ENCODE data around the gene PDE4D.
"Not testable (repeated sequence)": the region's sequence is repeated elsewhere in the genome, so short reads cannot be mapped to it uniquely, and the experiment has no call there.

Gene PDE4D

DNA sequence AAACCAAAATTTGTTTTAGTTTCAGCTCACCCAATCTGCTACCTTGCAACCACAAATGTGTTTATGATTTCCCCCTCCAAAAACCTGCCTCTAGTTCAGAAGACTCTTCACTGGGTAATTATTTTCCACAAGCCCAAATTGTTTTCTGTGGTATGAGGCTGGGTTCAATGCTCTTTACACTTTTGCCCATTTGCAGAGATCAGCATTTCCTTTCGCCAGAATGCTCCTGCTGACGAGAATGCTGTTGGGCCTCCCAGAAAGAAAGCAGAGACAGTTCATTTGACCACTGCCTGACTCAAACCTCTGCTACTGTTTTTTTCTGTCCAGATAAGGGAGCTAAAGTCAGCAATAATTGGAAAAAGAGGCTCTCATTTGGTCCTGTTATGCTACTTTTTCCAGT lies 427.3 kb downstream of the PDE4D start:
- no peak for DNase-seq (ENCODE audit: low read depth)

GRCh38 chr5:59464969-59465368 lies 428.6 kb downstream of the PDE4D start:
- no peak for DNase-seq (ENCODE audit: low read depth)

DNA sequence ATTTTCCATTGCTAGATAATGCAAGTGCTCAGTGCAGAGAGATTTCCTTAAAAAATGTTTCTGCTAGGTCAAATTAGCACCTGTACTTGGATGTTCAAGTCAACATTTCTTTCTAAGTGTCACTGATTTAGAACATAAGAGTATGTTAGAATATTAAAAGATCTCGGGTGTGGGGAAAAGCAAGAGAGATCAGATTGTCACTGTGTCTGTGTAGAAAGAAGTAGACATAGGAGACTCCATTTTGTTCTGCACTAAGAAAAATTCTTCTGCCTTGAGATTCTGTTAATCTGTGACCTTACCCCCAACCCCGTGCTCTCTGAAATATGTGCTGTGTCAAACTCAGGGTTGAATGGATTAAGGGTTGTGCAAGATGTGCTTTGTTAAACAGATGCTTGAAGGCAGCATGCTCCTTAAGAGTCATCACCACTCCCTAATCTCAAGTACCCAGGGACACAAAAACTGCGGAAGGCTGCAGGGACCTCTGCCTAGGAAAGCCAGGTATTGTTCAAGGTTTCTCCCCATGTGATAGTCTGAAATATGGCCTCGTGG lies 429.8 kb downstream of the PDE4D start:
- DNase-seq (ENCODE audit: low read depth) = not testable (repeated sequence)

DNA sequence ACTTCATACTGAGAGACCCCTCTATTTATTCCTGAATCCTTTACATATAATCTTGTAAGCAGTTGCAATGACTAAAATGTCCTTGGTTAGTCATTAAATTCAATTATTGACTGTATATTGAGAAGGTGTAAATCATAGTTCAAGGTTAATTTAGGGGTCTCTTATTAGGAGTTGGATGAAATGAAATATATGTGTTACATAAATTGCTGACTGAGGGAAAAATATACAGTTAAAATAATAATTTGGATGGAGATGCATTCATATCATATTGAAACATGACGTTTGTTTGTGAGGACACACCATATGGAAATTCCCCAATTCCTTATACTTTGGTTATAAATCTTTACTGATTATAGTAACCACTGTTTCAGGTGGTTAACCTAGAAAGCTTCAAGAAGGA lies 430.6 kb downstream of the PDE4D start:
- no peak for DNase-seq (ENCODE audit: low read depth)

- DNase-seq (ENCODE audit: low read depth) = no peak
These were observed 433.0 kb downstream of the PDE4D start for GRCh38 chr5:59460368-59461153.

DNA sequence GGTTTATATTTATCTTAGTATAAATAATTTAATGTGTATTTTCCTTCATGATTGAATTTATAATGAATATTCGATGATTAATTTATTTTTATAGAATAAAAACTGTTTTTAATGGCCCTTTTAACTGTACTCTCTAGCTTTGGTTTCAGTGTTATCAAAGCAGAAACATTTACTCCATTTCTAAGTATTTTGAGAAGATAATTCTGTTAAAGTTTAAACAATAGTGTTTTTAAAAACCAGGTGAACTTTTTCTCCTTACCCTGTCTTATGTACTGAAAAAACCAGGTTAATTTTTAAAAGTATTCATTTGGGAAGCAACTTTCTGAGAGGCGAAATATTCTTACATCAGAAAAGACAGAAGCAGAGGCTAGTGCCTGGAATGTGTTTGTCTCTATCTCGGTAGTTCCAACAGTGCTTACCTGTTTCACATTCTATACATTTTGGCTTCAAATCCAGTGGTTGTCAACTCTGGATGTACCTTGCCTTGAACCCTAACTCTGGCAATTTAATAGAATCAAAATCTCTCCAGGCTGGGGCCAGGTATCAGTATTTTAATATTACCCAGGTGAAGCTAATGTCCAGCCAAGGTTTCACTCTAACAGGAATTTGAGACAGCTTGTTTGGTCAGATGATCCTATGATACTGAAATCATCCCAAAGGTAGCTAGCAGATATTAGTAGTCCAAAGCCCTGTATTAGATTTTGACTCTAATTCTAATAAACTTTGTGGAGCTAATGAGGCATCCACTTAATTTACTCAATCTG lies 434.4 kb downstream of the PDE4D start:
- DNase-seq (ENCODE audit: low read depth) = no peak

DNA sequence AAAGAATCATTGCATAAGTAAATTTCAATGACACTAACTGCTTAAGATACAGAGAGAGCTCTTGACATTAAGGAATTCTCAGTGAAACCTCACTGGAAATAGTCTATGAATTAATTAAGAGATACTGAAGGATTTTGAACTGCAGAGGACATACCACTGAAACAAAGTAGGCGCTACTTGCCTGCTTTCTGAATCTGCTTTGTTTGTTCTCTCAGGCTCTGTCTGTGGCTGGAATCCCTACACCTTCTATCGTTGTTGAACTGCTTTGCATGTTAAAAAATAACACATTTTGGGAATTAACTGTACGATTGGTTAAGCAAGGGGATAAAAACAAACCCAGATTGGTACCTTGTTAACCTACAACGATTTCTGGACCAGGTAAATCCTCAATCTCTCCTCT lies 435.2 kb downstream of the PDE4D start:
- DNase-seq (ENCODE audit: low read depth) = no peak

GRCh38 chr5:59449905-59450644 lies 443.5 kb downstream of the PDE4D start:
- DNase-seq (ENCODE audit: low read depth) = no peak

- no peak for DNase-seq (ENCODE audit: low read depth)
These were observed 447.2 kb downstream of the PDE4D start for GRCh38 chr5:59446356-59446755.

GRCh38 chr5:59445741-59446140 lies 447.8 kb downstream of the PDE4D start:
- no peak for DNase-seq (ENCODE audit: low read depth)

GRCh38 chr5:59439303-59439702 lies 454.2 kb downstream of the PDE4D start:
- no peak for DNase-seq (ENCODE audit: low read depth)

GRCh38 chr5:59437176-59437575 lies 456.4 kb downstream of the PDE4D start:
- no peak for DNase-seq (ENCODE audit: low read depth)

DNA sequence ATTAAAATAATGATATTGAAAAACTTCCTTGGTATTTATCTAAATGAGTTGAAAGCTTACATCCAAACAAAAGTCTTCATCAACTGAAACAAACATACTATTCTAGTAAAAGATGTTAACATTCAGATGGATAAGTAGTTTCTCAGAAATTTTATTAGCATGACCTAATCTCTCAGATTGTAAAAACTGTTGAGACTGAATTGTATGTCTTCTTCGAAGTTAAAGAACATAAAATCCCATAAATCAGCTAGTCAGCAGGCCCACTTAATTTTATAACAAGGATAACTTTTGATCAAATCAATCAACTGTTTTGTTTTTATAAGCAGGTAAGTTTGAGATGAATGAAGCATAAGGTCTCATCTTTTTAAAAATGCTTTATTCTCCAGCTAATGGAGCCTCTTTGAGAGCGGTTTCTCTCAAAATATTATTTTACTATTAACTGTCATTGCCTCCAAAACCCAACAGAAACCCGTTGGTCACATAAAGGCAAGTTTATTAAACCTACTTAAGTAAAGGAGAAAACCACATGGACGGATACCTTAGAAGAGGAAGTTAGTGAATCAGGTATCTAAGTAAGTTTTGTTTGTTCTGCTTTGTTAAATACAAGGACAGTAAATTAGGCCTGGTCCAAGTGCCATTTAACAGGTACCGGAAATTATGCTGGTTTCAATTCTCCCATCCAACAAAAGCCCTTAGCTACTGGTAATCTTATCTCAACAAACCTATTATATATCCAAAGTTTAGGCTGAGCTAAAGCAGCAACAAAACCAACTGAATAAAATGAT lies 457.0 kb downstream of the PDE4D start:
- no peak for DNase-seq (ENCODE audit: low read depth)

DNA sequence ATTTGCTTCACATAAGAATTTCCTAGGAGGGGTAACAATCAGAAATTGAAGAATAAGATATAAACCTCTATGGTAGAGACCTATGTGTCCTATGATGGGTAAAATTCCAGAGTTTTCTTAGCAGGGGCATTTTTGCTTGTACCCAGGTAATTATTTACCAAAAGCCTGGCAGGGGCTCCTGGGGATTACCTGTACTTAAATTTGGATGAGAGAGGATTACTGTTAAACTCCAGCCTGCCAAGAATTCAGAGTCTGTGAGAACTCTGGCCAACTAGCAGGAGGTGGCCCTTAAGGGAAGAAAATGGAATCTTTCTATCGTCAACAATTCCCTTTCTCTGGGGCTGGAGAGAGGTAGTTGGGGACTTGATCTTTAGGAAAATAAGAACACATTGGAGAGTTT lies 460.4 kb downstream of the PDE4D start:
- no peak for DNase-seq (ENCODE audit: low read depth)

DNA sequence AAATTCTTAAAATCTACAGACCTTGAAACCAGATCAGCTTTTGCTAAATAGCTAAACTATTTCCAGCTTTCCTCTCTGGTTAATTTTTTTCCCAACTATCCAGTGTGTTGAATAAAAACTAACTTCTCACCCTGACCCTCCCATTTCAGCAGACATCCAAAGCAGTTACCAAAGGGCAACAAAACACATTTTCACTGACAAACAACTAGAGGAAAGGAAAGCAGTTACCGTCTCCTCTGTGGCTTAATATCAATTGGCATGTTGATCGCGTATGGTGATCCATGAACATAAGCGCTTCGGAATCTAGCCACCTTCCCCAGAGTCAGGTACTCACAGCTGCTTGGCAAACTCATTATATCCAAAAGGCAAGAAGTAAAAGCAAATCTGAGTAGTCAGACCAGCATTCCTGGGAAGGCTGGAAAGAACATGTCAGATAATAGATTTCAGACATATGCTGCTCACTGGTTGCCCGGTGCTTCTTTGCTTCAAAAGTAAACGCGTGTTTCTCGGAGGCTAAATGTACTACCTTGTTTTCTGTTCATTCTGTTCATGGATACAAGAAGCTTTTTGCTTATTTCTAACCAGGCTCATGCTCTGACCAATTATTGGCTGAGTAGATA lies 463.4 kb downstream of the PDE4D start:
- no peak for DNase-seq (ENCODE audit: low read depth)

DNA sequence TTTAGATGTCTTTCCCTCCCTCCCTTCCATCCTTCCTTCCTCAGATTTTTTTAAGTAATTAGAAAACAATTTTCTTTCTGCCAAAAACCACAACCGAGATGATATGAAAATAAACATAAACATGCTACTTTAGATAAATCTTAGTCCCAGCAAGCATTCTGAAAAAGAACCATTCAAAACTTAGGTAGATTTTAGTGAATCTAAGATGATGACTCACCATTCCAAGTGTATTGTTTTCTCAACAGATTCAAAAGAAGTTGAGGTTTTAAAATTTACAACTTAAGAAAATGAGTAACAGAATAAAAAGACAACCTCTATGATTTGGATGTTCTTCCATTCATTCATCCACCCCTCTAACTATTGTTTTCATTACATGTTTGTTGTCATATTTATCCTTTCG lies 465.1 kb downstream of the PDE4D start:
- no peak for DNase-seq (ENCODE audit: low read depth)

- no peak for DNase-seq (ENCODE audit: low read depth)
These were observed 469.0 kb downstream of the PDE4D start for GRCh38 chr5:59424515-59424914.

DNA sequence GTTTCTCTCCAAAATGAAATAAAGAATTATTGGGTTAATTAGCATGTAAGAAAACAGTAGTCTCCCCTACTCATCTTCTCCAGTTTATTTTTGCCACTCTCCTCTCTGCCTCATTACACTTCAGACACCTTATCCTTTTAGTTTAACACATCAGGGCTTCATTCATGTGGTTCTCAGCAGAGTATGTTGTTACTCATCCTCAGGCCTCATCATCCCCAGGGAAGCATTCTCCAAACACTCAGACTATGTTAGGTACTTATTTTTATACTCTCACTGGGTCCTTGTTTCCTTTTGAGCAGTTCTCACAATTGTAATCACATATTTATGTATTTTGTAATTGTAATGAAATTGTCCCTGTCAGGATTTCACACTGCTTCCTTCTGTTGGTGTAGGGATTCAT lies 470.5 kb downstream of the PDE4D start:
- DNase-seq (ENCODE audit: low read depth) = no peak

DNA sequence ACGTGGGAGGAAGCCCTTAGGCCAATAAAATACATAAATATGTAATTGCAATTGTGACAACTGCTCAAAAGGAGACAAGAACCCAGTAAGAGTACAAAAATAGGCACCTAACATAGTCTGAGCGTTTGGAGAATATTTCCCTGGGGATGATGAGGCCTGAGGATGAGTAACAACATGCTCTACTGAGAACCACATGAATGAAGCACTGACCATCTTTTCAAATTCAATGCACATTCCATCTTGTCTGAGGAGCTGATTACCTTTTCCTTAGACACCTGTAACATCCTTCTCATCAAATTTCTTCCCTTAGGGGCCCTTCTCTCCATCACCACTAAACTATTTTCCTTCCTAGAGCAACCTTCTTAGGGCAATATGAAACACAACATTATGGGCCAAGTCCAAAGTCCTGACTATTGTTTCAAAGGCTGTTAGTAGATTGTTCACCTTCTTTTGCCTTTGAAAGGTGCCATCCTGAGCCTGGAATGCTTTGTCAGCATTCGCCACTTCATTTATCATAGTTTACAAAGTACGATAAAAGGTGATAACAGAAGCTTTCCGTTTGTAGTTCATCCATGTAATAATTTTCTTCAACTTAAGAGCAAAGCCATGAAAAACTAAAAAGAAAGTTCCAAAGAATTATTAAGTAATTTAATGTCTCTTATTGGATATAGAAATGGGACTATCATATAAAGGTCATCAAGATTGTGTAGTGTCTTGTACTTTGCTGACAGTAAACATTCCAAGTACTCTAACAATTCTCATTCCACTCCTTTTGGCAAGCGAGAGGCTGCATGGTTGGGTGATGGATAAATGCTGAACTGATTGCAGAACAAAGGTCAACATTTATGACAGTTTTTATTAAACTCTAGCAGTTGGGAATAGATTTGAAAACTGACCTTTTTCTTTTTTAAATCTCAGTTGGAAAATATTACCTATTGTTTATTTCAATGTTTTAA lies 471.3 kb downstream of the PDE4D start:
- DNase-seq (ENCODE audit: low read depth) = no peak

DNA sequence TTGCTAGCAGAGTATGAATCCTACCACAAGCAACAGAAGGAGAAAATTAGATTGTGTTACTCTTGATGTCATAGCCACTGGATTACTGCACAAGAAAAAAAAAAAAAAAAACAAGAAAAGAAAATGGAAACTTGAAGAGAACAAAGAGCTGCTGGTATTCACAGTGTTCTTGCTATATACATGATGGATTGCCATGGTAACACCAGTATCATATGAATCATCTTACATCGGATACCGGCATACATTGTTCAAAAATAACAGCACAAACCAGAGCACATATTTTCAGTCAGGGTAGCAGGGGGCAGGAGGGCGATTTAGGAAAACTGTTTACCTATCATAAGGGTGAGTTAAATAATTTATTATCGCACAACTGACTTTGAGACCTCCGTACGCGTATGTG lies 472.9 kb downstream of the PDE4D start:
- DNase-seq (ENCODE audit: low read depth) = no peak
